HEK293T (cell line): ENCODE measurements around the gene MDH1.

ENCODE experiments used
- BHLHE40 ChIP-seq: fragments of 450-650 bp; IDR thresholded peaks from 2 replicates; pipeline ENCODE4 v1.6.1; 2016; ENCODE audit warnings: mild to moderate bottlenecking, moderate library complexity, borderline replicate concordance
- CTBP1 ChIP-seq: fragments of 450-650 bp; IDR thresholded peaks from 2 replicates; pipeline ENCODE4 v1.6.1; 2016; ENCODE audit warnings: borderline replicate concordance
- FOXK2 ChIP-seq: fragments of 450-650 bp; IDR thresholded peaks from 2 replicates; pipeline ENCODE4 v1.6.1; 2016; ENCODE audit warnings: mild to moderate bottlenecking

GRCh38 chr2:63587814-63588384, 864 bp upstream of the MDH1 start:
- TF ChIP-seq BHLHE40 (no peak), CTBP1 (no peak), FOXK2 (no peak)
